K562 (cell line): ENCODE data around the gene CCT5. TPM values are rescaled to one million over a fixed set of nuclear protein-coding genes. Genes with fewer than 3 reads are reported as not detected.

Source experiments
- CBFB ChIP-seq: sonication (generic); formaldehyde crosslinking; IDR thresholded peaks from 2 replicates; pipeline ENCODE4 v1.4.0; 2020; ENCODE audit warnings: mild to moderate bottlenecking, missing genetic modification reagents
- E2F1 ChIP-seq: sonication (generic); formaldehyde crosslinking; IDR thresholded peaks from 2 replicates; pipeline ENCODE4 v1.8.1; 2023; ENCODE audit warnings: mild to moderate bottlenecking, missing genetic modification reagents, moderate library complexity
- ELF4 ChIP-seq: fragments of 450-650 bp; formaldehyde crosslinking; IDR thresholded peaks from 2 replicates; pipeline ENCODE4 v1.4.0; 2022; ENCODE audit warnings: missing genetic modification characterization
- ETV1 ChIP-seq: fragments of 450-650 bp; conservative IDR thresholded peaks from 2 replicates; pipeline ENCODE4 v1.6.1; 2016; ENCODE audit warnings: missing genetic modification characterization, control low read depth, low read depth, missing compliant biosample characterization
- KDM5B ChIP-seq: fragments of 200-600 bp; sonication (generic); IDR thresholded peaks from 2 replicates; pipeline ENCODE4 v1.6.1; 2012; ENCODE audit warnings: low read depth, mild to moderate bottlenecking, moderate library complexity, low read length, control low read depth, inconsistent platforms; ENCODE audit not compliant: insufficient replicate concordance
- NR1H2 ChIP-seq: sonication (generic); formaldehyde crosslinking; IDR thresholded peaks from 2 replicates; pipeline ENCODE4 v1.4.0; 2020; ENCODE audit warnings: mild to moderate bottlenecking, missing genetic modification reagents
- POLR3A ChIP-seq: IDR thresholded peaks from 2 replicates; pipeline ENCODE4 v1.6.1; 2011; ENCODE audit warnings: borderline replicate concordance, mild to moderate bottlenecking, moderate library complexity; ENCODE audit not compliant: insufficient read length, insufficient read depth; ENCODE audit errors: extremely low read depth
- SRSF1 ChIP-seq: fragments of 200-400 bp; formaldehyde crosslinking; IDR thresholded peaks from 2 replicates; pipeline ENCODE4 v1.6.1; 2017; ENCODE audit warnings: mild to moderate bottlenecking, low read depth, low read length, moderate library complexity
- SRSF3 ChIP-seq: fragments of 200-400 bp; formaldehyde crosslinking; IDR thresholded peaks from 2 replicates; pipeline ENCODE4 v1.6.1; 2016; ENCODE audit warnings: mild to moderate bottlenecking, low read length, moderate library complexity; ENCODE audit not compliant: insufficient read depth
- ZNF124 ChIP-seq: sonication (generic); formaldehyde crosslinking; IDR thresholded peaks from 2 replicates; pipeline ENCODE4 v1.8.1; 2022; ENCODE audit warnings: missing genetic modification reagents
- ZNF143 ChIP-seq: sonication (generic); formaldehyde crosslinking; IDR thresholded peaks from 2 replicates; pipeline ENCODE4 v1.9.0; 2022; ENCODE audit warnings: mild to moderate bottlenecking, missing genetic modification reagents
- ZNF354B ChIP-seq: fragments of 250-450 bp; sonication (Bioruptor Pico); IDR thresholded peaks from 2 replicates; pipeline ENCODE4 v1.4.0; 2020
- ZNF655 ChIP-seq: fragments of 250-450 bp; sonication (Bioruptor Pico); IDR thresholded peaks from 2 replicates; pipeline ENCODE4 v1.5.0; 2021
- polyA plus RNA-seq, 8 experiments: library from polyadenylated mRNA; depleted of rRNA in 4 of 8; stranded (reverse) in 5 of 8; unstranded in 3 of 8; fragments of >200 nt; fragmentation: Nextera tagmentation in 2 of 8; fragmentation: Illumina TruSeq in 1 of 8; extraction: Ambion mirVana in 2 of 8; extraction: Trizol in 1 of 8; gene quantifications; 2 replicates each; pipeline versions ENCODE4 v1.2.1 to v1.2.3, GENCODE V29; 2011 to 2014; ENCODE audit warnings: inconsistent platforms in 1 of 8, missing spikeins in 1 of 8
- total RNA-seq, 7 experiments: library from RNA; depleted of rRNA in 6 of 7; stranded (reverse); fragments of >200 nt in 6 of 7; fragmentation: Illumina TruSeq in 2 of 7; extraction: Trizol in 2 of 7; gene quantifications; 2 replicates each; pipeline versions ENCODE4 v1.2.1 to v1.2.3, GENCODE V29; 2011 to 2021; ENCODE audit warnings: low replicate concordance in 1 of 7
- TF ChIP-seq, protein P1 (sequence below): sonication (generic); formaldehyde crosslinking; IDR thresholded peaks from 2 replicates; pipeline ENCODE4 v1.8.0; 2022; ENCODE audit warnings: mild to moderate bottlenecking, missing genetic modification reagents
- TF ChIP-seq, protein P2 (sequence below), 2 experiments: fragments of 450-650 bp in 1 of 2; sonication (generic) in 1 of 2; formaldehyde crosslinking; conservative IDR thresholded peaks; 2 replicates each; pipeline versions ENCODE4 v1.4.0 to v1.8.1; 2020 to 2022; ENCODE audit warnings: mild to moderate bottlenecking in 1 of 2, missing genetic modification reagents in 1 of 2
- TF ChIP-seq, protein P3 (sequence below): fragments of 450-650 bp; formaldehyde crosslinking; conservative IDR thresholded peaks from 2 replicates; pipeline ENCODE4 v1.4.0; 2022; ENCODE audit warnings: mild to moderate bottlenecking, missing genetic modification characterization

CCT5 gene
- total and polyA plus RNA-seq, 9 of the 15 experiments (the other 6 are each of a cell fraction or from before 2014, with no cell fraction given): 782 to 1,606 (median 1,153) TPM

DNA sequence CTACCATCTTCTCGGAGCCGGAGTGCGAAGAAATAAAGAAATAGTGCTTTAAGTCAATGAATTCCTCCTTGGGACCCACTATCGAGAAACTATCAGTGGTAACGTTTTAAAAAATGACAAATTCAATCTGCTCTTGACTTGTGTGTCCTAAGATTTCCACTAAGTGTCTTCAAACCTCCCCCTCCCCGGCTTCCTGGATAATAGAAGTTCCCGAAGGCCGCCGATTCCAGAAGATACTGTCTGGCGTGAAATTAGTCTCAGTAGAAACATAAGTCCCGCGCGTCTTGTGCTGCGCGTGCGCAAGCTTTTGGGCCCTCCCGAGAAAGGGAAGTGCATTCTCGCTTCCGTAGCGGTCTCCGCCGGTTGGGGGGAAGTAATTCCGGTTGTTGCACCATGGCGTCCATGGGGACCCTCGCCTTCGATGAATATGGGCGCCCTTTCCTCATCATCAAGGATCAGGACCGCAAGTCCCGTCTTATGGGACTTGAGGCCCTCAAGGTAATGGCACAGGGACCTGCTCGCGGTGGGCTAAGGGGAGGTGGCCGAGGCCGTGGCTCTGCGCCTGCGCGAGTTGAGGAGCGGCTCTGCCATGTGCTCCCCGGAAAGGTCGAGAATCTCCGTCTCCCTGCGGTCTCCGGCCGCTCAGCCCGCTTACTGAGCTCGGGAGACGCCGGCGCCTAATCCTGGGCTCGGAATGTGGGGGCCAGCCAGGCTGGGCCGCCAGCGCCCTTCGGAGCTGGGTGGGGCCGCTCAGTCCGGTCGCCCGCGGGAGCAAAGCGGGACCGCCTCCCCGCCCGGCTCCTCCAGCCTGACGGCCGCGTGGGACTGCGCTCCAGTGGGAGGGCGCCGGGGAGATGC, at the start of gene CCT5 (continued):
- TF ChIP-seq NR1H2 (CRISPR knock-in tag) (no peak), ZNF354B (CRISPR knock-in tag) (no peak), CBFB (CRISPR knock-in tag) (peak; percentile 78; the same call in 1 of the 2 replicates), ETV1 (tag) (peak; percentile 83), ZNF124 (CRISPR knock-in tag) (no peak), E2F1 (CRISPR knock-in tag) (no peak; the same call in 1 of the 2 replicates), ELF4 (no peak), ZNF143 (0 out of 2 replicates have a peak, but pooled peaks have one; percentile 43), ZNF655 (CRISPR knock-in tag) (no peak), KDM5B (peak; percentile 93), SRSF1 (no peak), SRSF3 (peak; percentile 97), POLR3A (no peak)
- TF ChIP-seq, protein P1, sequence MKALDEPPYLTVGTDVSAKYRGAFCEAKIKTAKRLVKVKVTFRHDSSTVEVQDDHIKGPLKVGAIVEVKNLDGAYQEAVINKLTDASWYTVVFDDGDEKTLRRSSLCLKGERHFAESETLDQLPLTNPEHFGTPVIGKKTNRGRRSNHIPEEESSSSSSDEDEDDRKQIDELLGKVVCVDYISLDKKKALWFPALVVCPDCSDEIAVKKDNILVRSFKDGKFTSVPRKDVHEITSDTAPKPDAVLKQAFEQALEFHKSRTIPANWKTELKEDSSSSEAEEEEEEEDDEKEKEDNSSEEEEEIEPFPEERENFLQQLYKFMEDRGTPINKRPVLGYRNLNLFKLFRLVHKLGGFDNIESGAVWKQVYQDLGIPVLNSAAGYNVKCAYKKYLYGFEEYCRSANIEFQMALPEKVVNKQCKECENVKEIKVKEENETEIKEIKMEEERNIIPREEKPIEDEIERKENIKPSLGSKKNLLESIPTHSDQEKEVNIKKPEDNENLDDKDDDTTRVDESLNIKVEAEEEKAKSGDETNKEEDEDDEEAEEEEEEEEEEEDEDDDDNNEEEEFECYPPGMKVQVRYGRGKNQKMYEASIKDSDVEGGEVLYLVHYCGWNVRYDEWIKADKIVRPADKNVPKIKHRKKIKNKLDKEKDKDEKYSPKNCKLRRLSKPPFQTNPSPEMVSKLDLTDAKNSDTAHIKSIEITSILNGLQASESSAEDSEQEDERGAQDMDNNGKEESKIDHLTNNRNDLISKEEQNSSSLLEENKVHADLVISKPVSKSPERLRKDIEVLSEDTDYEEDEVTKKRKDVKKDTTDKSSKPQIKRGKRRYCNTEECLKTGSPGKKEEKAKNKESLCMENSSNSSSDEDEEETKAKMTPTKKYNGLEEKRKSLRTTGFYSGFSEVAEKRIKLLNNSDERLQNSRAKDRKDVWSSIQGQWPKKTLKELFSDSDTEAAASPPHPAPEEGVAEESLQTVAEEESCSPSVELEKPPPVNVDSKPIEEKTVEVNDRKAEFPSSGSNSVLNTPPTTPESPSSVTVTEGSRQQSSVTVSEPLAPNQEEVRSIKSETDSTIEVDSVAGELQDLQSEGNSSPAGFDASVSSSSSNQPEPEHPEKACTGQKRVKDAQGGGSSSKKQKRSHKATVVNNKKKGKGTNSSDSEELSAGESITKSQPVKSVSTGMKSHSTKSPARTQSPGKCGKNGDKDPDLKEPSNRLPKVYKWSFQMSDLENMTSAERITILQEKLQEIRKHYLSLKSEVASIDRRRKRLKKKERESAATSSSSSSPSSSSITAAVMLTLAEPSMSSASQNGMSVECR (CRISPR knock-in tag): peak; percentile 96
- TF ChIP-seq, protein P2, sequence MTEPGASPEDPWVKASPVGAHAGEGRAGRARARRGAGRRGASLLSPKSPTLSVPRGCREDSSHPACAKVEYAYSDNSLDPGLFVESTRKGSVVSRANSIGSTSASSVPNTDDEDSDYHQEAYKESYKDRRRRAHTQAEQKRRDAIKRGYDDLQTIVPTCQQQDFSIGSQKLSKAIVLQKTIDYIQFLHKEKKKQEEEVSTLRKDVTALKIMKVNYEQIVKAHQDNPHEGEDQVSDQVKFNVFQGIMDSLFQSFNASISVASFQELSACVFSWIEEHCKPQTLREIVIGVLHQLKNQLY (CRISPR knock-in tag; conservative IDR thresholded peaks at IDR 0.05): no peak; a peak in 1 of 4 replicates
- TF ChIP-seq, protein P3, sequence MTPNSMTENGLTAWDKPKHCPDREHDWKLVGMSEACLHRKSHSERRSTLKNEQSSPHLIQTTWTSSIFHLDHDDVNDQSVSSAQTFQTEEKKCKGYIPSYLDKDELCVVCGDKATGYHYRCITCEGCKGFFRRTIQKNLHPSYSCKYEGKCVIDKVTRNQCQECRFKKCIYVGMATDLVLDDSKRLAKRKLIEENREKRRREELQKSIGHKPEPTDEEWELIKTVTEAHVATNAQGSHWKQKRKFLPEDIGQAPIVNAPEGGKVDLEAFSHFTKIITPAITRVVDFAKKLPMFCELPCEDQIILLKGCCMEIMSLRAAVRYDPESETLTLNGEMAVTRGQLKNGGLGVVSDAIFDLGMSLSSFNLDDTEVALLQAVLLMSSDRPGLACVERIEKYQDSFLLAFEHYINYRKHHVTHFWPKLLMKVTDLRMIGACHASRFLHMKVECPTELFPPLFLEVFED (CRISPR knock-in tag): no peak
